Mesothelial cell of epicardium (in vitro differentiated cells): ENCODE data around the gene CYLD. TPM values are rescaled to one million over a fixed set of nuclear protein-coding genes. Genes with fewer than 3 reads are reported as not detected.

ENCODE experiments used
- DNase-seq, 2 experiments: peaks; one replicate each; pipeline ENCODE4 v3.0.0; 2021; ENCODE audit warnings: low spot score in 2 of 2; ENCODE audit not compliant: unreplicated experiment in 2 of 2
- H3K27ac Mint-ChIP-seq: 2 replicates; pipeline ENCODE4 v1.8.0; 2021; ENCODE audit warnings: mixed read lengths
- H3K27me3 Mint-ChIP-seq: 2 replicates; pipeline ENCODE4 v1.8.0; 2021; ENCODE audit warnings: low read depth, mixed read lengths
- H3K36me3 Mint-ChIP-seq: 2 replicates; pipeline ENCODE4 v1.8.0; 2021; ENCODE audit warnings: mixed read lengths
- H3K4me1 Mint-ChIP-seq: 2 replicates; pipeline ENCODE4 v1.8.0; 2021; ENCODE audit warnings: mixed read lengths
- H3K4me3 Mint-ChIP-seq: 2 replicates; pipeline ENCODE4 v1.8.0; 2021; ENCODE audit warnings: mild to moderate bottlenecking, moderate library complexity, mixed read lengths
- H3K9me3 Mint-ChIP-seq: 2 replicates; pipeline ENCODE4 v1.8.0; 2021; ENCODE audit warnings: mixed read lengths
- CTCF ChIP-seq: fragments of 200-600 bp; sonication (generic); IDR thresholded peaks from one replicate; pipeline ENCODE4 v1.5.0; 2021; ENCODE audit warnings: antibody characterized with exemption; ENCODE audit not compliant: unreplicated experiment
- total RNA-seq: library from RNA; stranded (reverse); gene quantifications from 3 replicates; pipeline ENCODE4 v1.2.1, GENCODE V29; 2021

The CYLD gene
- total RNA-seq, 1 donor from 2014 or later = 20.6 TPM

GRCh38 chr16:50719401-50720337, 22.2 kb upstream of the CYLD start:
- no peaks in the 10 kb centered on the region for H3K36me3 Mint-ChIP-seq
- no peaks in the 10 kb centered on the region for H3K27me3 Mint-ChIP-seq
- H3K4me1 Mint-ChIP-seq = peaks cover 8% of the 10 kb centered on the region
- no peak overlapping the region for H3K4me3 Mint-ChIP-seq
- H3K27ac Mint-ChIP-seq = no peak overlapping the region
- no peak for TF ChIP-seq CTCF
- H3K9me3 Mint-ChIP-seq = peaks cover 8% of the 10 kb centered on the region
- DNase-seq = no peak

GRCh38 chr16:50721549-50722404, 20.1 kb upstream of the CYLD start:
- Mint-ChIP-seq H3K36me3 (no peaks in the 10 kb centered on the region), H3K4me3 (no peak overlapping the region), H3K9me3 (peaks cover 8% of the 10 kb centered on the region), H3K27ac (no peak overlapping the region), H3K27me3 (peaks cover 4% of the 10 kb centered on the region), H3K4me1 (peaks cover 8% of the 10 kb centered on the region)
- no peak for TF ChIP-seq CTCF
- no peak for DNase-seq

GRCh38 chr16:50722405-50722737, 19.5 kb upstream of the CYLD start:
- DNase-seq = no peak
- peaks cover 4% of the 10 kb centered on the region for H3K27me3 Mint-ChIP-seq
- no peaks in the 10 kb centered on the region for H3K36me3 Mint-ChIP-seq
- H3K4me3 Mint-ChIP-seq = no peak overlapping the region
- no peak overlapping the region for H3K27ac Mint-ChIP-seq
- H3K9me3 Mint-ChIP-seq = peaks cover 8% of the 10 kb centered on the region
- peaks cover 8% of the 10 kb centered on the region for H3K4me1 Mint-ChIP-seq
- TF ChIP-seq CTCF = no peak

- H3K27me3 Mint-ChIP-seq = peaks cover 9% of the 10 kb centered on the region
- DNase-seq = no peak
- H3K36me3 Mint-ChIP-seq = no peaks in the 10 kb centered on the region
- peaks cover 8% of the 10 kb centered on the region for H3K9me3 Mint-ChIP-seq
- H3K27ac Mint-ChIP-seq = no peak overlapping the region
- peaks cover 8% of the 10 kb centered on the region for H3K4me1 Mint-ChIP-seq
- no peak for TF ChIP-seq CTCF
- no peak overlapping the region for H3K4me3 Mint-ChIP-seq
Observed at GRCh38 chr16:50722960-50723359, 18.9 kb upstream of the CYLD start.

GRCh38 chr16:50724306-50724705, 17.6 kb upstream of the CYLD start:
- H3K4me1 Mint-ChIP-seq = no peaks in the 10 kb centered on the region
- peaks cover 9% of the 10 kb centered on the region for H3K27me3 Mint-ChIP-seq
- no peak for DNase-seq
- H3K27ac Mint-ChIP-seq = no peak overlapping the region
- TF ChIP-seq CTCF = no peak
- H3K36me3 Mint-ChIP-seq = no peaks in the 10 kb centered on the region
- no peak overlapping the region for H3K4me3 Mint-ChIP-seq
- H3K9me3 Mint-ChIP-seq = peaks cover 8% of the 10 kb centered on the region
